Activated naive CD8-positive, alpha-beta T cell treated with anti-CD3 and anti-CD28 coated beads, Interleukin-2, amount 50 U/mL, for 24 hours (primary cell): Measurements from ENCODE around the gene SLC30A1.

ENCODE experiments used
- ATAC-seq: fragments of 150-1000 bp; cut with Tn5 transposase; one replicate; pipeline ENCODE4 v1.10.0; 2021
- DNase-seq: peaks from one replicate; pipeline ENCODE4 v3.0.0; 2021
- H3K27ac Mint-ChIP-seq: one replicate; pipeline ENCODE4 v1.8.0; 2021; ENCODE audit warnings: mild to moderate bottlenecking, mixed read lengths
- H3K27me3 Mint-ChIP-seq: one replicate; pipeline ENCODE4 v1.8.0; 2021; ENCODE audit warnings: mixed read lengths
- H3K36me3 Mint-ChIP-seq: one replicate; pipeline ENCODE4 v1.8.0; 2021; ENCODE audit warnings: low read depth, mixed read lengths
- H3K4me1 Mint-ChIP-seq: one replicate; pipeline ENCODE4 v1.8.0; 2021; ENCODE audit warnings: mixed read lengths
- H3K4me3 Mint-ChIP-seq: one replicate; pipeline ENCODE4 v1.8.0; 2021; ENCODE audit warnings: mild to moderate bottlenecking, moderate library complexity, mixed read lengths
- H3K9me3 Mint-ChIP-seq: one replicate; pipeline ENCODE4 v1.8.0; 2021; ENCODE audit warnings: mixed read lengths

Gene SLC30A1

GRCh38 chr1:211613108-211613947 lies 34.4 kb upstream of the SLC30A1 start:
- Mint-ChIP-seq H3K36me3 (no peaks in the 10 kb centered on the region), H3K4me1 (peaks cover 4% of the 10 kb centered on the region), H3K27me3 (no peaks in the 10 kb centered on the region), H3K27ac (no peak overlapping the region), H3K9me3 (no peaks in the 10 kb centered on the region), H3K4me3 (no peak overlapping the region)
- DNase-seq = no peak
- ATAC-seq = peak; percentile 61

GRCh38 chr1:211612786-211613107 lies 33.8 kb upstream of the SLC30A1 start:
- Mint-ChIP-seq H3K36me3 (no peaks in the 10 kb centered on the region), H3K9me3 (no peaks in the 10 kb centered on the region), H3K4me1 (peaks cover 7% of the 10 kb centered on the region), H3K27ac (no peak overlapping the region), H3K27me3 (no peaks in the 10 kb centered on the region), H3K4me3 (no peak overlapping the region)
- DNase-seq = no peak
- no peak for ATAC-seq

- Mint-ChIP-seq H3K9me3 (no peaks in the 10 kb centered on the region), H3K36me3 (no peaks in the 10 kb centered on the region), H3K27ac (no peak overlapping the region), H3K4me1 (peaks cover 13% of the 10 kb centered on the region), H3K4me3 (no peak overlapping the region), H3K27me3 (no peaks in the 10 kb centered on the region)
- DNase-seq (no peak), ATAC-seq (no peak)
Observed at GRCh38 chr1:211611818-211612217, 32.9 kb upstream of the SLC30A1 start.

GRCh38 chr1:211610779-211611556 lies 32.0 kb upstream of the SLC30A1 start:
- no peak for ATAC-seq
- H3K27ac Mint-ChIP-seq = no peak overlapping the region
- no peak for DNase-seq
- no peaks in the 10 kb centered on the region for H3K9me3 Mint-ChIP-seq
- peaks cover 16% of the 10 kb centered on the region for H3K4me1 Mint-ChIP-seq
- no peaks in the 10 kb centered on the region for H3K27me3 Mint-ChIP-seq
- H3K36me3 Mint-ChIP-seq = no peaks in the 10 kb centered on the region
- H3K4me3 Mint-ChIP-seq = no peak overlapping the region

GRCh38 chr1:211609120-211610024 lies 30.4 kb upstream of the SLC30A1 start:
- Mint-ChIP-seq H3K27ac (peak overlapping the region; percentile 65), H3K4me1 (peaks cover 16% of the 10 kb centered on the region), H3K27me3 (no peaks in the 10 kb centered on the region), H3K4me3 (no peak overlapping the region), H3K36me3 (no peaks in the 10 kb centered on the region), H3K9me3 (no peaks in the 10 kb centered on the region)
- ATAC-seq (no peak), DNase-seq (no peak)

GRCh38 chr1:211607754-211608473 lies 29.0 kb upstream of the SLC30A1 start:
- Mint-ChIP-seq H3K36me3 (no peaks in the 10 kb centered on the region), H3K27ac (no peak overlapping the region), H3K4me3 (no peak overlapping the region), H3K9me3 (no peaks in the 10 kb centered on the region), H3K27me3 (no peaks in the 10 kb centered on the region), H3K4me1 (peaks cover 12% of the 10 kb centered on the region)
- no peak for ATAC-seq
- DNase-seq = no peak

- H3K4me1 Mint-ChIP-seq = peaks cover 12% of the 10 kb centered on the region
- H3K36me3 Mint-ChIP-seq = no peaks in the 10 kb centered on the region
- H3K4me3 Mint-ChIP-seq = peak overlapping the region; percentile 66
- H3K27me3 Mint-ChIP-seq = no peaks in the 10 kb centered on the region
- H3K9me3 Mint-ChIP-seq = no peaks in the 10 kb centered on the region
- ATAC-seq (peak; percentile 49), DNase-seq (no peak)
- H3K27ac Mint-ChIP-seq = peak overlapping the region; percentile 83
Observed at GRCh38 chr1:211606914-211607753, 28.2 kb upstream of the SLC30A1 start.

GRCh38 chr1:211606332-211606913 lies 27.5 kb upstream of the SLC30A1 start:
- no peak for DNase-seq
- Mint-ChIP-seq H3K9me3 (no peaks in the 10 kb centered on the region), H3K36me3 (no peaks in the 10 kb centered on the region), H3K27me3 (no peaks in the 10 kb centered on the region), H3K4me3 (peak overlapping the region; percentile 66), H3K4me1 (peaks cover 12% of the 10 kb centered on the region), H3K27ac (peak overlapping the region; percentile 83)
- no peak for ATAC-seq

- Mint-ChIP-seq H3K9me3 (no peaks in the 10 kb centered on the region), H3K36me3 (no peaks in the 10 kb centered on the region), H3K4me3 (peak overlapping the region; percentile 66), H3K4me1 (peaks cover 12% of the 10 kb centered on the region), H3K27ac (no peak overlapping the region), H3K27me3 (no peaks in the 10 kb centered on the region)
- no peak for ATAC-seq
- DNase-seq = no peak
Observed at GRCh38 chr1:211605603-211606331, 26.8 kb upstream of the SLC30A1 start.

GRCh38 chr1:211605034-211605433 lies 26.1 kb upstream of the SLC30A1 start:
- Mint-ChIP-seq H3K36me3 (no peaks in the 10 kb centered on the region), H3K9me3 (no peaks in the 10 kb centered on the region), H3K4me3 (no peak overlapping the region), H3K27ac (no peak overlapping the region), H3K27me3 (no peaks in the 10 kb centered on the region), H3K4me1 (peaks cover 12% of the 10 kb centered on the region)
- DNase-seq (no peak), ATAC-seq (no peak)

- DNase-seq (no peak), ATAC-seq (no peak)
- Mint-ChIP-seq H3K27me3 (no peaks in the 10 kb centered on the region), H3K4me1 (peaks cover 12% of the 10 kb centered on the region), H3K36me3 (no peaks in the 10 kb centered on the region), H3K4me3 (no peak overlapping the region), H3K27ac (no peak overlapping the region), H3K9me3 (no peaks in the 10 kb centered on the region)
Observed at GRCh38 chr1:211604548-211604947, 25.6 kb upstream of the SLC30A1 start.

- ATAC-seq (no peak), DNase-seq (no peak)
- no peak overlapping the region for H3K27ac Mint-ChIP-seq
- H3K27me3 Mint-ChIP-seq = no peaks in the 10 kb centered on the region
- peaks cover 12% of the 10 kb centered on the region for H3K4me1 Mint-ChIP-seq
- no peaks in the 10 kb centered on the region for H3K9me3 Mint-ChIP-seq
- no peaks in the 10 kb centered on the region for H3K36me3 Mint-ChIP-seq
- no peak overlapping the region for H3K4me3 Mint-ChIP-seq
Observed at GRCh38 chr1:211603713-211604112, 24.8 kb upstream of the SLC30A1 start.
